Prostate gland (tissue), 2 donors: ENCODE results near the gene PCDHA11.

ENCODE experiments used
- CTCF ChIP-seq, 4 experiments: fragments of 200-600 bp in 2 of 4; fragments of 450-650 bp in 2 of 4; sonication (generic) in 2 of 4; IDR thresholded peaks; 1 replicate in 3 of 4; 2 replicates in 1 of 4; pipeline ENCODE4 v1.5.1; 2016 to 2019; ENCODE audit warnings: antibody characterized with exemption in 4 of 4, mild to moderate bottlenecking in 2 of 4, moderate library complexity in 2 of 4
- POLR2A ChIP-seq: fragments of 450-650 bp; IDR thresholded peaks from one replicate; pipeline ENCODE4 v1.6.1; 2016; ENCODE audit warnings: antibody characterized with exemption, mild to moderate bottlenecking
- POLR2AphosphoS5 ChIP-seq: sonication (generic); formaldehyde crosslinking; IDR thresholded peaks from one replicate; pipeline ENCODE4 v1.6.1; 2017; ENCODE audit warnings: antibody characterized with exemption

- no peak for TF ChIP-seq CTCF (IDR thresholded peaks at IDR 0.05)
- no peak for TF ChIP-seq POLR2A
- TF ChIP-seq POLR2AphosphoS5: no peak
Observed at GRCh38 chr5:140833993-140834392, 34.8 kb upstream of the PCDHA11 start, which contains the start of gene PCDHA7.
